ENCODE data around the gene ZNF484.
"Not testable (repeated sequence)": the region's sequence is repeated elsewhere in the genome, so short reads cannot be mapped to it uniquely, and the experiment has no call there.

GRCh38 chr9:92905137-92905536, 27.3 kb upstream of the ZNF484 start:
- not testable (repeated sequence) for TF ChIP-seq CTCF (conservative IDR thresholded peaks at IDR 0.05 in 1 of 2, IDR thresholded peaks at IDR 0.05 in 1 of 2; ENCODE audit: low read depth in 1 of 2, low read length in 2 of 2); EZH2 (IDR thresholded peaks at IDR 0.05; ENCODE audit: low read length, missing control alignments)

Measured in fibroblast of lung (primary cell).